ENCODE measurements around the gene NCLN.
"Not testable (repeated sequence)": the region's sequence is repeated elsewhere in the genome, so short reads cannot be mapped to it uniquely, and the experiment has no call there.

NCLN gene

DNA sequence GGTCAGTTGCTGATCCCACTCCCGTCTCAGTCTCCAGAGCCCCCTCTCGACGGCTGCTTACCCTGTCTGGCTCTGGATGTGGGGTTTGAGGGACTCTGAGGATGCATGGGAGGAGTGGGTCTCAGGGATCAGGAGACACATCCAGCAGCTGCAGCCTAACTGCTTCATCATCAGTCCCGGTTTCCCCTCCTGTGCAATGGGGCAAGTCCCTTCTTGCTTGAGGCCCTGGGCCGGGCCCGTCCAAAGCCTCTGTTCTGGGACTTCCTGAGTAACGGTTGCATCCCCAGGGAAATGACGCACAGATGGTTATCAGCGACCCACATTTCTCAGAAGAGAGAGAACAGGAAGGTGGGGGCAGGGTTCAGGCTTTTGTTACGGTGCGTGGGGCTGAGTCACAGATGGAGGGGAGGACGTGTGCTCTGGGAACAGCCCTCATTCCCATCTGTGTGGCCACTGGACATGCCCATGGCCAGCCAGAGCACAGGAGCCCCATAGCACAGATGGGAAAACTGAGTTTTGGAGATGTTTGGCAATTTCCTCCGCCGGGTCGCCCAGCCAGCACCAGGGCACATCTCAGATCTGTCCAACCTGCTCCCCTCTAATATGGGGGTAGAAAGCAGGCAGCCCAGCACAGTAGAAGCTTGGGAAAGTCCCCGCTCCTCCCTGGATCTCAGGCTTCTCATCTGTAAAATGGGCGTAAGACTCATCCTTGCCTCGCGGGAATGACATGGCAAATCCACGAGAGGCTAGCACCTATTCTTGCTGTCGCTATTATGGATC, 30.6 kb upstream of the NCLN start:
- DNase-seq, result peak; percentile 93

DNA sequence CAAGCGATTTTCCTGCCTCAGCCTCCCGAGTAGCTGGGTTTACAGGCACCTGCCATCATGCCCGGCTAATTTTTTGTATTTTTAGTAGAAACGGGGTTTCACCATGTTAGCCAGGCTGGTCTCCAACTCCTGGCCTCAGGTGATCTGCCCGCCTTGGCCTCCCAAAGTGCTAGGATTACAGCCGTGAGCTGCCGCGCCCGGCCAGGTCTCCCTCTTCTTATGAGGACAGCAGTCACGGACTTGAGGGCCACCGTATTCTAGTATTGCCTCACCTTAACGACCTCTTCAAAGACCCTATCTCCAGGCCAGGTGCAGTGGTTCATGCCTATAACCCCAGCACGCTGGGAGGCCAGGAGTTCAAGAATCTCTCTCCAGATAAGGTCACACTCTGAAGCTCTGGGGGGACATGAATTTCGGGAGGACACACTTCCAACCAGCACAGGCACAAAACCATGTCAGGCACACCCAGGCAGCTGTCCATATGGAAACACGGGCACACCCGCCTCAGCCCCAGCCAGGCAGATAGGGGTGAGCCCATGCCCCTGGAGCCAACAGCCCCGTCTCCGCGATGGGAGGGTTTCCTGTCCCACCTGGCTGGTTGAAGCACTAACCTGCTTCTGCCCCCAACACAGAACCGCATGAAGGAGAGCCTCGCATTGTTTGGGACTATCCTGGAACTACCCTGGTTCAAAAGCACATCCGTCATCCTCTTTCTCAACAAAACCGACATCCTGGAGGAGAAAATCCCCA, 28.5 kb upstream of the NCLN start:
- no peak for DNase-seq

DNA sequence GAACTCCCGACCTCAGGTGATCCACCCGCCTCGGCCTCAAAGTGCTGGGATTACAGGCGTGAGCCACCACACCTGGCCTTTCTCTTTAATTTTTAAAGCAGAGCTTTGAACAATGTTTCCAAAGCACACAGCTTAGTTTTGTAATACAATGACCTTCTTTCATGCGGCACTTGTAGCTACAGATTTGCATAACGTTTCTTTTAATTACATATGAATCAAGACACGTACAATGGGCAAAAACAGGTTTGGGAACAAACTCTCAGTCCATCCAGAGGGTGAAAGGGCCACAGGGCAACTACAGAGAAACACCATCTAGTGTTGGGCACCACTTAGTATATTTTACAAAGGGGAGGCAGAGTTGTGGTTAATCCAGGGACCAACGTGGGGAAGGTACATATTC, 26.2 kb upstream of the NCLN start:
- DNase-seq, result no peak

DNA sequence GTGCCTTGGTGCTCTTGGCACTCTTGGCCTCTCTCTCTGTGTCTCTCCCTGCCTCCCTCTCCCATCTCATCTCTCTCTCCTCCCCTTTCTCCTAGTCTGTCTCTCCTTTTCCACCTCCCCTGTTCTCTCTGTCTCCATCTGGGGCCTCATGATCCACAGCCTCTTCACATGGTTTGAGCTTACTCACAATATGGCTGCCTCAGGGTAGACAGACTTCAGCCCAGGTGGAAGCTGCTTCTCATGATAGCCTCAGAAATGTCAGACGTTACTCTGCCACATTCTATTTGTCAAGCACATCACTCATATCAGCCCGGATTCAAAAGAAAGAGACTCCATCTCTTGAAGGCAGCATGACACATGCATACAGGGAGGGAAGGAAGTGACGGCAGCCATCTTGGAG, 25.5 kb upstream of the NCLN start:
- no peak for DNase-seq

DNA sequence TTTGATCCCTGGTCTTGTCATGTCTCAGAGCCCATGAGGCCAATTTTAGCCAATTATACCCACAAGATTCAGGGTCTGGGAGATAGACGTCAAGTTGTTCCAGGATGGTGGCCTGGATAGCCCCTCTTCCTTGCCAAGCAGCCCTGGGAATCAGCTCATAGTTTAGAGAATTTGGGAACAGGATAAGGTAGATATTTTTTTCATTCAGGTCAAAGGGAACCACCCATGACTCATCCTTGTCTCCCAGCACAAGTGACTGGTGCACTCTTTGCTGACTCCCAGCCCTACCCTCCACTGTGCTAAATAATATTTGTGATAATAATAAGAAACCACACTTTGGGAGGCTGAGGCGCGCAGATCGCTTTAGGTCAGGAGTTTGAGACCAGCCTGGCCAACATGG, 24.3 kb upstream of the NCLN start:
- DNase-seq, result no peak

DNA sequence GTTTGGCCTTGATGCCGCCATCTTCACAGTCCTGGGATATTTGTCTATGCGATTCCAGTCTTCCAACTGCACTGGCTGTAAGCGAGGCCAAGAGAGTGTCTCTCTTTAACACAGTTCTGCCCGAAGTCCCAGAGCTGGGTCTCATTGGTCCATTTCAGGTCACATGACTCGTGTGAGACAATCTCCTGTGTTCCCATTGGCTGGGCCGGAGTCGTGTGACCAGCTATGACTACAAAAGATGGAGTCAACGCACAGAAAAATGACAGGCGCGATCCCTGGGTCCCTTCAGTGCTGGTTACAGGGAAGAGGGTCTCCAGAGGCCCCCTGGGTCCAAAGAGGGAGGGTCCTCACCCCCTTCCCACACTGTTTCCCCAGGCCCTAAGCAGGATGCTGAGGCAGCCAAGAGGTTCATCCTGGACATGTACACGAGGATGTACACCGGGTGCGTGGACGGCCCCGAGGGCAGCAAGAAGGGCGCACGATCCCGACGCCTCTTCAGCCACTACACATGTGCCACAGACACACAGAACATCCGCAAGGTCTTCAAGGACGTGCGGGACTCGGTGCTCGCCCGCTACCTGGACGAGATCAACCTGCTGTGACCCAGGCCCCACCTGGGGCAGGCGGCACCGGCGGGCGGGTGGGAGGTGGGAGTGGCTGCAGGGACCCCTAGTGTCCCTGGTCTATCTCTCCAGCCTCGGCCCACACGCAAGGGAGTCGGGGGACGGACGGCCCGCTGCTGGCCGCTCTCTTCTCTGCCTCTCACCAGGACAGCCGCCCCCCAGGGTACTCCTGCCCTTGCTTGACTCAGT, 23.1 kb upstream of the NCLN start:
- peak; percentile 41 for DNase-seq

DNA sequence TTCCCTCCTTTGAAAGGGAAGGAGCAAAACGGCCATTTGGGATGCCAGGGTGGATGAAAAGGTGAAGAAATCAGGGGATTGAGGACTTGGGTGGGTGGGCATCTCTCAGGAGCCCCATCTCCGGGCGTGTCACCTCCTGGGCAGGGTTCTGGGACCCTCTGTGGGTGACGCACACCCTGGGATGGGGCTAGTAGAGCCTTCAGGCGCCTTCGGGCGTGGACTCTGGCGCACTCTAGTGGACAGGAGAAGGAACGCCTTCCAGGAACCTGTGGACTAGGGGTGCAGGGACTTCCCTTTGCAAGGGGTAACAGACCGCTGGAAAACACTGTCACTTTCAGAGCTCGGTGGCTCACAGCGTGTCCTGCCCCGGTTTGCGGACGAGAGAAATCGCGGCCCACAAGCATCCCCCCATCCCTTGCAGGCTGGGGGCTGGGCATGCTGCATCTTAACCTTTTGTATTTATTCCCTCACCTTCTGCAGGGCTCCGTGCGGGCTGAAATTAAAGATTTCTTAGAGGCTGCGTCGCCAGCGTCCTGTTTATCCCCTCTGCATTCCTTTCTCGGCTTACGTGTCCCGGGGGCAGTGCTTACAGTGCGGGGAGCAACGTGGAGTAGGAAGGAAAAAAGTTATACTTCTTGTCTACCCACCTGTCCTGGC, 22.4 kb upstream of the NCLN start:
- DNase-seq, result peak; percentile 76

DNA sequence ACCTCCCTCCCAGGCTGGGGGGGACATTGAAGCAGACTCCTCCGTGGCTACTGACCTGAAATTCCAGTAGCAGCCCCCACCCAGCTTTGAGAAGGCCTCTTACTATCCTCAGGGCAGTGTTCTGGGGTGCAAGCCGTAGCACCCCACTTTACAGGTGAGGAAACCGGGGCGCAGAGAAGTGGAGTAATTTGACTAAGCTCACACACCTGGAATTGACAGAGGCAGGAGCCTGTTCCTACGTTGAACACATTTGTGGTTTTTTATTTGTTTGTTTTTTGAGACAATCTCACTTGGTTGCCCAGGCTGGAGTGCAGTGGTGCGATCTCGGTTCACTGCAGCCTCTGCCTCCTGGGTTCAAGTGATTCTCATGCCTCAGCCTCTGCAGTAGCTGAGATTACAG, 21.8 kb upstream of the NCLN start:
- DNase-seq, result no peak

DNA sequence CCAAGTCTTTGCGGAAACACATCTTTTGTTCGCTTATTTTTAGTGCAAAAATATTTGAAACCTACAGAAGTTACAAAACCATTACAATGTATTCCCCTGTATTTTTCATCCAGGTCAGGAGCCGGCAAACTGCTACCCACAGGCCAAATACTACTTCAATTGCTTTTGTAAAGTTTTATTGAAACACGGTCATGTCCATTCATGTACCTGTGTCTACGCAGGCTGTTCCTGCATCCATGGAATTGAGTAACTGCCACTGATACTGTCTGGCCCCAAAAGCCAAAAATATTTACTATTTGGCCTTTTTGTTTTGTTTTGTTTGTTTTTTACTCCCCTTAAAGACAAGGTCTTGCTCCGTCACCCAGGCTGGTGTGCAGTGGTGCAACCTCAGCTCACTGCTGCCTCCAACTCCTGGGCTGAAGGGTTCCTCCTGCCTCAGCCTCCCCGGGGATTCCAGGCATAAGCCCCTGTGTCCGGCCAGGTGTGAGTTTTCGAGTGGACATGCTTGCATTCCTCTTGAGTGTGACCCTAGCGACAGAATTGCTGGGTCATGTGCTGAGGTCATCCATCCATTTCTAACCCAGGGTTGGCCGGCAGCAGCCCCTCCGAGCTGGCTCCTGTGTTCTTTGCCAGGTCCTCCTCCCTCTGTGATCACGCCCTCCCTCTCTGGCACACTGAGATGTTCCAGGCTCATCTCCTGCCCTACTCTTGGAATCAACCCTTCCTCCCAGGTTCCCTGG, 18.0 kb upstream of the NCLN start:
- no peak for DNase-seq

DNA sequence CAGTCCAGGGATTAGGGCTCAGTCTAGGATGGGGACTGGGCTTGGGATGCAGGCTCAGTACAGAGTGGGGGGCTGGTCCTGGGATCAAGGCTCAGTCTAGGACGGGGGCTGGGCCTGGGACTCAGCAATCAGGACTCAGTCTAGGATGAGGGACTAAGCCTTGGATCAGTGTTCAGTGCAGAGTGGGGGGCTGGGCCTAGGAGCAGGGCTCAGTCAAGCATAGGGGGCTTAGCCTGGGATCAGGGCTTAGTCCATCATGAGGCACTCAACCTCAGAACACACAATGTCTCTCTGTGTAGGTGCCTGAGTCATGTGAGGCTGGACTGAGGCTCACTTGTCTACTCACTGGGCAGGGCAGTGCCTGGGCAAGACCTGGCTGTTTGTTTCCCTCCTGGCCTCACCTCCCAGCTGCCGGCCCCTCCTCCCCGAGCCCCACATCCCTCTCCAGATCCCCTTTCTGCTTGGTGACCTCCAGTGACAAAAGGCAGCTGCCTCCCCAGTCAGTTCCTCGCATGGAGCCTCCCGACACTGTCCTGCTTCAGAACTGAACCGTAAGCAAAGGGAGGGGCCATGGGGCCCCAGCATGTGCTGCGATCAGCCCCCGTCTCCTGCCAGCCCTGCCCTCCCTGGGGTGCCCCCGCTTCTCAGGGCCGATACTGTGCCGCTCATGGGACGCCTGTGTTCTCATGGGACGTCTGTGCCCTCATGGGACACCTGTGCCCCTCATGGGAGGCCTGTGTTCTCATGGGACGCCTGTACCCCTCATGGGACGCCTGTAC, 13.6 kb upstream of the NCLN start:
- DNase-seq, result no peak

DNA sequence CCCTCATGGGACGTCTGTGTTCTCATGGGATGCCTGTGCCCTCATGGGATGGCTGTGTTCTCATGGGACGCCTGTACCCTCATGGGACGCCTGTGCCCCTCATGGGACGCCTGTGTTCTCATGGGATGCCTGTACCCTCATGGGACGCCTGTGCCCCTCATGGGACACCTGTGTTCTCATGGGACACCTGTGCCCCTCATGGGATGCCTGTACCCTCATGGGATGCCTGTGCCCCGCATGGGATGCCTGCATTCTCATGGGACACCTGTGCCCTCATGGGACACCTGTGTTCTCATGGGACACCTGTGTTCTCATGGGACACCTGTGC, 13.1 kb upstream of the NCLN start:
- not testable (repeated sequence) for DNase-seq

DNA sequence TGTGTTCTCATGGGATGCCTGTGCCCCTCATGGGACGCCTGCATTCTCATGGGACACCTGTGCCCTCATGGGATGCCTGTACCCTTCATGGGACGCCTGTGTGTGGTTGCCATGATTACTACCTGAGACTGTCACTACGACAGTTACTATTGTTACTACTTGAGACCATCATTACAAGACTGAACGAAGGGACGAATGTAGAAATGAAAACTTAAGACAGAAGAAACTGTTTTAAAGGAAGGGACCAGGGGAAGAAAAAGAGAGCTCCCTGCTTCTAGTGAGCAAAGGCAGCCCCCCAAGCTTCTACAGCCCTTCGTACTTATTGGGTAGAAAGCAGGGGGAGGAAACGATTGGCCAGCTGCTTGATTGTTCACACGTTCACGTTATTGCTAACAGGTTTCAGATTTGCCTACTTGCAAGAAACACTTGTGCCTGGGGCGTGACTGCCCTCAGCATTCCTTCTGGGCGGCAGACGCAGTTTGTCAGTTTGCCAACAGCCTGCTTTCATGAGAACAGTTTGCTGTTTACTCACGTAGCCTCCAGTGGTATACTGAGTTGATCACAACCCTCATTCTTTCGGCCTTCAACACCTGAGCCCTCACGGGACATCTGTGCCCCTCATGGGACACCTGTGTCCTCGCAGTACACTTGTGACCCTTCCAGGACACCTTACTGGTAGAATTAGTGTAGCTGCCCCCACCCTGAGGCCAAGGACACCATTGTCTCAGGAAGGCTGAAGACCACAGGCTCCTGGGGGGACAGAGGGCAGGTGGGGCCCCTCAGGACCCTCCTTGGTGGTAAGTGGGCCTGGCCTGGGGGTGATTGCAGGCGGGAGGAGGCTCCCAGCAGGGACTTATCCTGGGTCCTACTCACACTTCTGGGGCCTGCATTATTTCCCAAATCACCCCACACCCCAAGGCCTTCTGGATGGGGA, 9.7 kb upstream of the NCLN start:
- DNase-seq, result no peak

DNA sequence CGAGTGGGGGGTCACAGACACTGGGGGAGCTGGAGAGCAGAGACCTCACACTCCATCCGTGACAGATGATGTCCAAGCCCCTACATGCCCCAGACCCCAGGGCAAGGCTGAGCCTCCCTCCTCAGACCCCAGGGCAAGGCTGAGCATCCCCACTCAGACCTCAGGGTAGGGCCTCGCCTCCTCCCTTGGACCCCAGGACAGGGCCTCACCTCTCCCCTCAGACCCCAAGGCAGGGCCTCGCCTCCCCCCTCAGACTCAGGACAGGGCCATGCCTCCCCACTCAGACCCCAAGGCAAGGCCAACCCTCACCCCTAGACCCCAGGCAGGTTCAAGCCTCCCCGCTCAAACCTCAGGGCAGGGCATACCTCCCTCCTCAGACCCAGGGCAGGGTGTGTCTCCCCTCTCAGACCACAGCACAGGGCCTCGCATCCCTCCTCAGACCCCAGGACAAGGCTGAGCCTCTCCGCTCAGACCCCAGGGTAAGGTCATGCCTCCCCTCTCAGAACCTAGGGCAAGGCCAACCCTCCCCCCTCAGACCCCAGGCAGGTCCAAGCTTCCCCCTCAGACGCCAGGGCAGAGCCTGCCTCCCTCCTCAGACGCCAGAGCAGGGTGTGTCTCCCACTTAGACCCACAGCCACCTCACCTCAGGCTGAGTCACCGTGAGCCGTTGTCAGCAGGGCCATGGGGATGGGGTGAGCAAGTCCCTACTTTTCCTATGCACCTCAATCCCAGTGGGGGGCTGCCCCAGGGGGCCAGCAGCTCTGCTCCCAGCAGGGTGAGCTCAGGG, 8.8 kb upstream of the NCLN start:
- peak; percentile 83 for DNase-seq

DNA sequence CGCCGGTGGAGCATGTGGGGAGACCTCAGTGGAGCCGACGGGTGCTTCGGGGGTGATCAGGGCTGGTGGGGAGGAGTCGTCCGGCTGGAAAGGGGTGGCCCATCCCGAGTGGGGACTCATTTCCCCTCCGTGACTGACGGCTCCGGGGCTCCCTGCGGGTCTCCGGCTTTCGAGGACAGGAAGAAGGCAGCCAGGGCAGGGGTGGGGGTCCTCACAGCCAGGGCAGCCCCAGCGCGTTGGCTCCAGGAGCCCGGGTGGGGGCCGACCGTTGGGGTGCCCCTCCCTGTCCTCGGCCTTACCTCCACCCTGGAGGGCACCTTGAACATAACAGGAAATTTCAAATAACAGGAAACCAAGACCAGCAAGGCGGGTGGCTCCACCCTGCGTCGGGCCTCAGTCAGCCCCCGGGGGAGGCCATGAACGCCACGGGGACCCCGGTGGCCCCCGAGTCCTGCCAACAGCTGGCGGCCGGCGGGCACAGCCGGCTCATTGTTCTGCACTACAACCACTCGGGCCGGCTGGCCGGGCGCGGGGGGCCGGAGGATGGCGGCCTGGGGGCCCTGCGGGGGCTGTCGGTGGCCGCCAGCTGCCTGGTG, 7.3 kb upstream of the NCLN start, which contains the start of gene S1PR4:
TSS of gene S1PR4 (plus strand) at position 393 of the 596 bp plus-strand sequence. CDS start at position 417, 24 bp downstream.
- peak; percentile 75 for DNase-seq

DNA sequence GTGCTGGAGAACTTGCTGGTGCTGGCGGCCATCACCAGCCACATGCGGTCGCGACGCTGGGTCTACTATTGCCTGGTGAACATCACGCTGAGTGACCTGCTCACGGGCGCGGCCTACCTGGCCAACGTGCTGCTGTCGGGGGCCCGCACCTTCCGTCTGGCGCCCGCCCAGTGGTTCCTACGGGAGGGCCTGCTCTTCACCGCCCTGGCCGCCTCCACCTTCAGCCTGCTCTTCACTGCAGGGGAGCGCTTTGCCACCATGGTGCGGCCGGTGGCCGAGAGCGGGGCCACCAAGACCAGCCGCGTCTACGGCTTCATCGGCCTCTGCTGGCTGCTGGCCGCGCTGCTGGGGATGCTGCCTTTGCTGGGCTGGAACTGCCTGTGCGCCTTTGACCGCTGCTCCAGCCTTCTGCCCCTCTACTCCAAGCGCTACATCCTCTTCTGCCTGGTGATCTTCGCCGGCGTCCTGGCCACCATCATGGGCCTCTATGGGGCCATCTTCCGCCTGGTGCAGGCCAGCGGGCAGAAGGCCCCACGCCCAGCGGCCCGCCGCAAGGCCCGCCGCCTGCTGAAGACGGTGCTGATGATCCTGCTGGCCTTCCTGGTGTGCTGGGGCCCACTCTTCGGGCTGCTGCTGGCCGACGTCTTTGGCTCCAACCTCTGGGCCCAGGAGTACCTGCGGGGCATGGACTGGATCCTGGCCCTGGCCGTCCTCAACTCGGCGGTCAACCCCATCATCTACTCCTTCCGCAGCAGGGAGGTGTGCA, 6.6 kb upstream of the NCLN start:
- peak; percentile 59 for DNase-seq

DNA sequence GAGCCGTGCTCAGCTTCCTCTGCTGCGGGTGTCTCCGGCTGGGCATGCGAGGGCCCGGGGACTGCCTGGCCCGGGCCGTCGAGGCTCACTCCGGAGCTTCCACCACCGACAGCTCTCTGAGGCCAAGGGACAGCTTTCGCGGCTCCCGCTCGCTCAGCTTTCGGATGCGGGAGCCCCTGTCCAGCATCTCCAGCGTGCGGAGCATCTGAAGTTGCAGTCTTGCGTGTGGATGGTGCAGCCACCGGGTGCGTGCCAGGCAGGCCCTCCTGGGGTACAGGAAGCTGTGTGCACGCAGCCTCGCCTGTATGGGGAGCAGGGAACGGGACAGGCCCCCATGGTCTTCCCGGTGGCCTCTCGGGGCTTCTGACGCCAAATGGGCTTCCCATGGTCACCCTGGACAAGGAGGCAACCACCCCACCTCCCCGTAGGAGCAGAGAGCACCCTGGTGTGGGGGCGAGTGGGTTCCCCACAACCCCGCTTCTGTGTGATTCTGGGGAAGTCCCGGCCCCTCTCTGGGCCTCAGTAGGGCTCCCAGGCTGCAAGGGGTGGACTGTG, 5.9 kb upstream of the NCLN start:
- peak; percentile 69 for DNase-seq

DNA sequence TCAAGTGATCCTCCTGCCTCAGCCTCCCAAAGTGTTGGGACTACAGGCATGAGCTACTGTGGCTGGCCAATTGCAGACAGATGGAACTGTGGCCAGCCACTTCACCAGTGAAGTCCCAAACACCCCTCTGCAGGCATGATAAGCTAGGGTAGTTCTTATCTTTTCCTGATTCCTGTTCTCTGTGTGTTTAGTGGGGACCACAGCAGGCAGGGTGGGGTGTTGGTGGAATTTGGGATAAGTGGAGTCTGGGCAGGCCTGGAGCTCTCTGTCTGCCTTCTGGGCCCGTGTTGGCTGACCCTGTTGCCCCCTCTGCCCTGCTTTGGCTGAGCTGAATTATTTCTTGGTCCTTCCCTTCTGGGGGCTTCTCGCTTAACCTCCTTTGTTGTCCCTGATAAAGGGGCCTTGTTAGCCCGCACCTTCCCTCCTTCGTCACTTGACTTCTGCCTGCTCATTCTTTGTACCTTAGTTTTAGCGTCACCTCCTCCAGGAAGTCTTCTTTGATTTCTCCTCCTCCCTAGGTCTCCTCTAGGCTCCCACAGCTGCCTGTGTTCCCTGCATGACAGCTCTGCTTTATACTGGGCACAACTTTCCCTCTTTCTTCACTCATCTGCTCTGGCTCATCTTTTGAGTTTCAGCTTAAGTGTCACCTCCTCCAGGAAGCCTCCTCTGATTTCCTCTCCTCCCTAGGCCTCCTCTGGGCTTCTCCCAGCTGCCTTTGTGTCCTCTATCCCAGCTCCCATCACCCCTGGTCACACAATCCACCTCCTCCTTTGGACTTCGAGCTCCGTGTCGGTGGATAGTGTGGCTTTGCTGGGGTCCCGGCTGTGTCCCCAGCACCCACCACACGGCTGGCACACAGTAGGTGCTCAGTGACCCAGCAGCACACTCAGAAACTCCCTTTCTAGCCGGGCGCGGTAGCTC, 1.7 kb upstream of the NCLN start:
- DNase-seq, result no peak
